ENCODE results near the gene PANK2.
"Not testable (repeated sequence)": the region's sequence is repeated elsewhere in the genome, so short reads cannot be mapped to it uniquely, and the experiment has no call there.

PANK2 gene

GRCh38 chr20:3937618-3938017 lies 48.4 kb downstream of the PANK2 start:
- Histone ChIP-seq H3K4me1 (ENCODE audit: insufficient read depth, low read length, severe bottlenecking) (peaks cover 39% of the 10 kb centered on the region), H3K4me3 (ENCODE audit: low read depth, low read length, poor library complexity, severe bottlenecking) (no peak overlapping the region), H3K79me2 (ENCODE audit: insufficient read depth, low read length) (no peaks in the 10 kb centered on the region), H3F3A (ENCODE audit: insufficient read depth, low read length) (no peaks in the 10 kb centered on the region), H3K9me3 (ENCODE audit: low read length) (peaks cover 5% of the 10 kb centered on the region; the same call in 1 of the 2 replicates), H3K9ac (ENCODE audit: low read length) (no peak overlapping the region), H2AFZ (ENCODE audit: low read length) (no peak overlapping the region), H3K36me3 (ENCODE audit: insufficient read depth, low read length) (no peaks in the 10 kb centered on the region), H3K27me3 (ENCODE audit: insufficient read depth, low read length) (no peaks in the 10 kb centered on the region), H3K9me2 (ENCODE audit: low read depth, low read length) (no peaks in the 10 kb centered on the region), H4K20me1 (ENCODE audit: insufficient read depth, low read length) (no peaks in the 10 kb centered on the region), H3K4me2 (ENCODE audit: low read length) (no peak overlapping the region), H3K27ac (ENCODE audit: low read depth, low read length, poor library complexity, severe bottlenecking) (no peak overlapping the region)
- TF ChIP-seq EZH2 (IDR thresholded peaks at IDR 0.05; ENCODE audit: borderline replicate concordance, low read length) (no peak), CTCF (IDR thresholded peaks at IDR 0.05; ENCODE audit: low read length) (no peak)

- H3K4me2 ChIP-seq (ENCODE audit: low read length) = no peak overlapping the region
- H3K79me2 ChIP-seq (ENCODE audit: insufficient read depth, low read length) = no peaks in the 10 kb centered on the region
- H3K4me1 ChIP-seq (ENCODE audit: insufficient read depth, low read length, severe bottlenecking) = peaks cover 6% of the 10 kb centered on the region
- no peak overlapping the region for H2AFZ ChIP-seq (ENCODE audit: low read length)
- H3K27me3 ChIP-seq (ENCODE audit: insufficient read depth, low read length) = no peaks in the 10 kb centered on the region
- H3K9me3 ChIP-seq (ENCODE audit: low read length) = peaks cover 5% of the 10 kb centered on the region; the same call in 1 of the 2 replicates
- no peaks in the 10 kb centered on the region for H3K9me2 ChIP-seq (ENCODE audit: low read depth, low read length)
- no peak overlapping the region for H3K9ac ChIP-seq (ENCODE audit: low read length)
- H3K36me3 ChIP-seq (ENCODE audit: insufficient read depth, low read length) = no peaks in the 10 kb centered on the region; the same call in 1 of the 2 replicates
- TF ChIP-seq EZH2 (IDR thresholded peaks at IDR 0.05; ENCODE audit: borderline replicate concordance, low read length) (no peak), CTCF (IDR thresholded peaks at IDR 0.05; ENCODE audit: low read length) (no peak)
- no peak overlapping the region for H3K27ac ChIP-seq (ENCODE audit: low read depth, low read length, poor library complexity, severe bottlenecking)
- no peaks in the 10 kb centered on the region for H4K20me1 ChIP-seq (ENCODE audit: insufficient read depth, low read length)
- no peaks in the 10 kb centered on the region for H3F3A ChIP-seq (ENCODE audit: insufficient read depth, low read length)
- no peak overlapping the region for H3K4me3 ChIP-seq (ENCODE audit: low read depth, low read length, poor library complexity, severe bottlenecking)
Observed at GRCh38 chr20:3940905-3941304, 51.7 kb downstream of the PANK2 start.

GRCh38 chr20:3946666-3947065 lies 57.5 kb downstream of the PANK2 start:
- H3K4me1 ChIP-seq (ENCODE audit: insufficient read depth, low read length, severe bottlenecking); H3K27me3 ChIP-seq (ENCODE audit: insufficient read depth, low read length); H4K20me1 ChIP-seq (ENCODE audit: insufficient read depth, low read length); H3K27ac ChIP-seq (ENCODE audit: low read depth, low read length, poor library complexity, severe bottlenecking); H3K9me3 ChIP-seq (ENCODE audit: low read length); H3K9me2 ChIP-seq (ENCODE audit: low read depth, low read length); H3F3A ChIP-seq (ENCODE audit: insufficient read depth, low read length); H2AFZ ChIP-seq (ENCODE audit: low read length); H3K4me2 ChIP-seq (ENCODE audit: low read length); H3K36me3 ChIP-seq (ENCODE audit: insufficient read depth, low read length); H3K79me2 ChIP-seq (ENCODE audit: insufficient read depth, low read length); H3K4me3 ChIP-seq (ENCODE audit: low read depth, low read length, poor library complexity, severe bottlenecking); H3K9ac ChIP-seq (ENCODE audit: low read length): not testable (repeated sequence)

- Histone ChIP-seq H3K79me2 (ENCODE audit: insufficient read depth, low read length) (no peaks in the 10 kb centered on the region), H3K27ac (ENCODE audit: low read depth, low read length, poor library complexity, severe bottlenecking) (no peak overlapping the region), H2AFZ (ENCODE audit: low read length) (no peak overlapping the region), H3F3A (ENCODE audit: insufficient read depth, low read length) (no peaks in the 10 kb centered on the region), H3K9ac (ENCODE audit: low read length) (no peak overlapping the region), H3K4me1 (ENCODE audit: insufficient read depth, low read length, severe bottlenecking) (no peaks in the 10 kb centered on the region), H4K20me1 (ENCODE audit: insufficient read depth, low read length) (no peaks in the 10 kb centered on the region), H3K36me3 (ENCODE audit: insufficient read depth, low read length) (no peaks in the 10 kb centered on the region; the same call in 1 of the 2 replicates), H3K27me3 (ENCODE audit: insufficient read depth, low read length) (no peaks in the 10 kb centered on the region), H3K9me2 (ENCODE audit: low read depth, low read length) (no peaks in the 10 kb centered on the region), H3K4me2 (ENCODE audit: low read length) (no peak overlapping the region), H3K4me3 (ENCODE audit: low read depth, low read length, poor library complexity, severe bottlenecking) (no peak overlapping the region), H3K9me3 (ENCODE audit: low read length) (no peaks in the 10 kb centered on the region)
- no peak for TF ChIP-seq EZH2 (IDR thresholded peaks at IDR 0.05; ENCODE audit: borderline replicate concordance, low read length)
- no peak for TF ChIP-seq CTCF (IDR thresholded peaks at IDR 0.05; ENCODE audit: low read length)
Observed at GRCh38 chr20:3964719-3965118, 75.5 kb downstream of the PANK2 start.
